Keratinocyte (primary cell): Measurements from ENCODE around the gene NLRP6. TPM values are rescaled to one million over a fixed set of nuclear protein-coding genes. Genes with fewer than 3 reads are reported as not detected.

Experiments
- DNase-seq: peaks from one replicate; pipeline ENCODE4 v3.0.0-alpha.2; 2011; ENCODE audit warnings: low read depth, missing footprints, low spot score
- FAIRE-seq: peaks from 2 replicates; lab custom pipeline; 2011; peaks lifted over from hg19 to GRCh38; lab: Jason Lieb, UNC
- H2AFZ ChIP-seq: 2 replicates; pipeline ENCODE4 v1.6.0; 2012; ENCODE audit warnings: low read length, control low read depth, inconsistent platforms; ENCODE audit not compliant: control insufficient read depth
- H3K27ac ChIP-seq: 2 replicates; pipeline ENCODE4 v1.5.1; 2011; ENCODE audit warnings: low read length; ENCODE audit not compliant: control insufficient read depth, insufficient read depth
- H3K27me3 ChIP-seq: 3 replicates; pipeline ENCODE4 v1.6.0; 2011; ENCODE audit warnings: low read length; ENCODE audit not compliant: control insufficient read depth, insufficient read depth; ENCODE audit errors: extremely low read depth
- H3K36me3 ChIP-seq, 2 experiments: 2 replicates in 1 of 2; 3 replicates in 1 of 2; pipeline ENCODE4 v1.5.1; 2011; ENCODE audit warnings: low read length in 2 of 2, mild to moderate bottlenecking in 1 of 2; ENCODE audit not compliant: control insufficient read depth in 2 of 2, insufficient read depth in 2 of 2; ENCODE audit errors: extremely low read depth in 1 of 2
- H3K4me1 ChIP-seq: 3 replicates; pipeline ENCODE4 v1.5.1; 2011; ENCODE audit warnings: low read length; ENCODE audit not compliant: control insufficient read depth, insufficient read depth; ENCODE audit errors: extremely low read depth
- H3K4me2 ChIP-seq: 3 replicates; pipeline ENCODE4 v1.6.0; 2011; ENCODE audit warnings: low read depth, low read length; ENCODE audit not compliant: control insufficient read depth, insufficient read depth; ENCODE audit errors: extremely low read depth
- H3K4me3 ChIP-seq, 3 experiments: fragments of 200-600 bp in 1 of 3; sonication (generic) in 1 of 3; 2 replicates in 2 of 3; 3 replicates in 1 of 3; pipeline ENCODE4 v1.5.1; 2011 to 2016; ENCODE audit warnings: low read length in 3 of 3, mild to moderate bottlenecking in 3 of 3, control low read depth in 2 of 3, inconsistent platforms in 1 of 3, low read depth in 1 of 3, mixed read lengths in 1 of 3, mixed run types in 1 of 3, moderate library complexity in 1 of 3; ENCODE audit not compliant: control insufficient read depth in 2 of 3, insufficient read depth in 2 of 3; ENCODE audit errors: extremely low read depth in 1 of 3
- H3K79me2 ChIP-seq: 2 replicates; pipeline ENCODE4 v1.6.0; 2012; ENCODE audit warnings: low read length; ENCODE audit not compliant: control insufficient read depth, insufficient read depth
- H3K9ac ChIP-seq: 3 replicates; pipeline ENCODE4 v1.6.0; 2011; ENCODE audit warnings: low read length; ENCODE audit not compliant: control insufficient read depth, insufficient read depth; ENCODE audit errors: extremely low read depth
- H3K9me1 ChIP-seq: 3 replicates; pipeline ENCODE4 v1.6.0; 2011; ENCODE audit warnings: low read length; ENCODE audit not compliant: control insufficient read depth, insufficient read depth; ENCODE audit errors: extremely low read depth
- H3K9me3 ChIP-seq: 2 replicates; pipeline ENCODE4 v1.5.1; 2012; ENCODE audit warnings: low read depth, low read length; ENCODE audit not compliant: control insufficient read depth
- H4K20me1 ChIP-seq: 3 replicates; pipeline ENCODE4 v1.6.0; 2011; ENCODE audit warnings: low read length; ENCODE audit not compliant: control insufficient read depth, insufficient read depth; ENCODE audit errors: extremely low read depth
- EZH2 ChIP-seq: IDR thresholded peaks from one replicate; pipeline ENCODE4 v1.6.1; 2012; ENCODE audit warnings: inconsistent platforms, mild to moderate bottlenecking, low read length, moderate library complexity
- dilution Hi-C: fragments of 300-500 bp; cut with MboI; formaldehyde crosslinking; loops from one replicate; pipeline ENCODE4 v1.7.0; 2020; ENCODE audit warnings: low sequenced_read_pairs; ENCODE audit not compliant: extremely low pct_ligation_motif_present
- polyA plus RNA-seq, 5 experiments: library from polyadenylated mRNA; depleted of rRNA in 3 of 5; stranded (reverse) in 3 of 5; stranded (forward) in 1 of 5; unstranded in 1 of 5; fragments of >200 nt; gene quantifications; 1 replicate in 1 of 5; 2 replicates in 3 of 5; 3 replicates in 1 of 5; pipeline versions ENCODE4 v1.2.1 to v1.2.3, GENCODE V29; 2011 to 2012; ENCODE audit warnings: missing spikeins in 2 of 5, low read depth in 1 of 5, low replicate concordance in 1 of 5
- TF ChIP-seq, protein P1 (sequence below), 3 experiments: IDR thresholded peaks in 1 of 3; conservative IDR thresholded peaks in 1 of 3; optimal IDR thresholded peaks in 1 of 3; 2 replicates in 2 of 3; 3 replicates in 1 of 3; pipeline versions ENCODE3 to v1.5.1; 2011; ENCODE audit warnings: low read length in 3 of 3, mild to moderate bottlenecking in 3 of 3, moderate library complexity in 2 of 3, control low read depth in 1 of 3, inconsistent platforms in 1 of 3; ENCODE audit not compliant: insufficient read depth in 2 of 3; ENCODE audit errors: extremely low read depth in 1 of 3

Gene NLRP6
- polyA plus RNA-seq, 1 donor (not counting 4 experiments of a cell fraction or from before 2014, with no cell fraction given), result not detected

DNA sequence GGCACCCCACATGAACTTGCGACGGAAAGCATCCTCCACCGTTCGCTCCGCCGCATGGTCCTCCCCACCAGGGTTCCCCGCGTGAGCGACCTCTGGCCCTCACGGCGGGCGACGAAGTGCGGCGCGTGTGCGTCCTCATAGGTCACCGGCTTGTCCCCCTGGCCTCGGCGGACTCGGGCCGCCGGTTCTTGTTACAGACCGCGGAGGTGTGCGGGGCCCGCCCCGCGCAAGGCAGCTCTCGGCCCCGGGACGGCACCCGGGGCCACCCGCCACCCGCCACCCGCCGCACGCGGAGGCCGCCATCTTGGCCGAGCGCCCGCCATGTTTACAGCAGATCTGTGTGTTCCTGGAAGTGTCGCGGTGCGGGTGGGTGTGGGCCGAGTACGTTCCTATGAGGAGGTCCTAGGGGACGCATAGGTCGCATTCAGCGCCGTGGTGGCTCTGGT, 25.9 kb downstream of the NLRP6 start:
- H3K4me3 ChIP-seq, result no peak overlapping the region
- no peak overlapping the region for H3K27ac ChIP-seq
- TF ChIP-seq, protein P1, sequence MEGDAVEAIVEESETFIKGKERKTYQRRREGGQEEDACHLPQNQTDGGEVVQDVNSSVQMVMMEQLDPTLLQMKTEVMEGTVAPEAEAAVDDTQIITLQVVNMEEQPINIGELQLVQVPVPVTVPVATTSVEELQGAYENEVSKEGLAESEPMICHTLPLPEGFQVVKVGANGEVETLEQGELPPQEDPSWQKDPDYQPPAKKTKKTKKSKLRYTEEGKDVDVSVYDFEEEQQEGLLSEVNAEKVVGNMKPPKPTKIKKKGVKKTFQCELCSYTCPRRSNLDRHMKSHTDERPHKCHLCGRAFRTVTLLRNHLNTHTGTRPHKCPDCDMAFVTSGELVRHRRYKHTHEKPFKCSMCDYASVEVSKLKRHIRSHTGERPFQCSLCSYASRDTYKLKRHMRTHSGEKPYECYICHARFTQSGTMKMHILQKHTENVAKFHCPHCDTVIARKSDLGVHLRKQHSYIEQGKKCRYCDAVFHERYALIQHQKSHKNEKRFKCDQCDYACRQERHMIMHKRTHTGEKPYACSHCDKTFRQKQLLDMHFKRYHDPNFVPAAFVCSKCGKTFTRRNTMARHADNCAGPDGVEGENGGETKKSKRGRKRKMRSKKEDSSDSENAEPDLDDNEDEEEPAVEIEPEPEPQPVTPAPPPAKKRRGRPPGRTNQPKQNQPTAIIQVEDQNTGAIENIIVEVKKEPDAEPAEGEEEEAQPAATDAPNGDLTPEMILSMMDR (optimal IDR thresholded peaks at IDR 0.05 in 1 of 3, IDR thresholded peaks at IDR 0.05 in 1 of 3, conservative IDR thresholded peaks at IDR 0.05 in 1 of 3; ENCODE audit: extremely low read depth in 1 of 3, insufficient read depth in 2 of 3, low read length in 3 of 3), result no peak
- no peak for TF ChIP-seq EZH2
- FAIRE-seq (no peak), DNase-seq (no peak)
- H3K9me1 ChIP-seq, result no peaks in the 10 kb centered on the region
- peaks cover 3% of the 10 kb centered on the region for H3K4me1 ChIP-seq
- no peak overlapping the region for H2AFZ ChIP-seq
- dilution Hi-C loops, result no loop called here
- peaks cover 11% of the 10 kb centered on the region for H3K27me3 ChIP-seq
- H3K9ac ChIP-seq, result no peak overlapping the region
- H3K79me2 ChIP-seq, result no peaks in the 10 kb centered on the region
- no peaks in the 10 kb centered on the region for H3K36me3 ChIP-seq
- H3K4me2 ChIP-seq, result no peak overlapping the region
- no peaks in the 10 kb centered on the region for H4K20me1 ChIP-seq
- no peaks in the 10 kb centered on the region for H3K9me3 ChIP-seq

GRCh38 chr11:304915-305843, 27.0 kb downstream of the NLRP6 start:
- Histone ChIP-seq H3K4me2 (no peak overlapping the region), H3K4me3 (no peak overlapping the region), H2AFZ (no peak overlapping the region), H3K9me3 (no peaks in the 10 kb centered on the region), H4K20me1 (no peaks in the 10 kb centered on the region), H3K9me1 (no peaks in the 10 kb centered on the region), H3K27ac (no peak overlapping the region), H3K9ac (no peak overlapping the region), H3K36me3 (no peaks in the 10 kb centered on the region), H3K27me3 (peaks cover 7% of the 10 kb centered on the region), H3K4me1 (peaks cover 14% of the 10 kb centered on the region), H3K79me2 (no peaks in the 10 kb centered on the region)
- TF ChIP-seq, protein P1 (optimal IDR thresholded peaks at IDR 0.05 in 1 of 3, IDR thresholded peaks at IDR 0.05 in 1 of 3, conservative IDR thresholded peaks at IDR 0.05 in 1 of 3; ENCODE audit: extremely low read depth in 1 of 3, insufficient read depth in 2 of 3, low read length in 3 of 3), result peak; percentile 60 to 68 (median 62)
- no peak for TF ChIP-seq EZH2
- DNase-seq (no peak), FAIRE-seq (no peak)
- dilution Hi-C loops, result no loop called here
